ENCODE data around the gene PORCN. TPM values are rescaled to one million over a fixed set of nuclear protein-coding genes. Genes with fewer than 3 reads are reported as not detected.

PORCN gene
- total and polyA plus RNA-seq, 7 donors, result 1.2 to 13.3 (median 12.2) TPM

DNA sequence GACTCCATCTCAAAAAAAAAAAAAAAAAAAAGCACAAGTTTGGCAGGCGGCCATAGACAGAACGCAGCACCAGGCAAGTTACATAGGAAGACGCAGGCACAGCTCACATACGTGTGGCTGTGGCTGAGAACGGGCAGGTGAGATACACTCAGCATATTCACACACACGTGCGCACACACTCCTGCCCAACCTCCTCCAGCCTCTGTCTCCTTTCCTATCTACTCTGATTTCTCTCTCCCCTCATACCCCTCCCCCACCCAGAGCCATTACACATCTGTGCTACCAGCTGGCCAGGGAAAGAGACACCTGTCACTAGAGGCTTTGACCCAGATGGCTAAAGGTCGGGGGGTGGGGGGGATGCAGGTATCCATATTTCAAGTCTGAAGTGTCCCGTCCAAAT lies 36.6 kb upstream of the PORCN start:
- intact Hi-C loops (cut with DNase I), result loop anchor here (10.0 kb wide), 1 partner anchor 397 kb away; the partner anchor contains the start of gene ZNF630
- H3K27ac ChIP-seq, result no peak overlapping the region
- no peaks in the 10 kb centered on the region for H3K27me3 ChIP-seq
- DNase-seq, result no peak
- H3K4me1 ChIP-seq, result peaks cover 0 to 19% (median 5%) of the 10 kb centered on the region in 4 donors
- no peak overlapping the region for H3K4me3 ChIP-seq
- TF ChIP-seq POLR2A (IDR thresholded peaks at IDR 0.05), result no peak
- no peak for TF ChIP-seq POLR2AphosphoS5 (IDR thresholded peaks at IDR 0.05)
- TF ChIP-seq, protein P1, sequence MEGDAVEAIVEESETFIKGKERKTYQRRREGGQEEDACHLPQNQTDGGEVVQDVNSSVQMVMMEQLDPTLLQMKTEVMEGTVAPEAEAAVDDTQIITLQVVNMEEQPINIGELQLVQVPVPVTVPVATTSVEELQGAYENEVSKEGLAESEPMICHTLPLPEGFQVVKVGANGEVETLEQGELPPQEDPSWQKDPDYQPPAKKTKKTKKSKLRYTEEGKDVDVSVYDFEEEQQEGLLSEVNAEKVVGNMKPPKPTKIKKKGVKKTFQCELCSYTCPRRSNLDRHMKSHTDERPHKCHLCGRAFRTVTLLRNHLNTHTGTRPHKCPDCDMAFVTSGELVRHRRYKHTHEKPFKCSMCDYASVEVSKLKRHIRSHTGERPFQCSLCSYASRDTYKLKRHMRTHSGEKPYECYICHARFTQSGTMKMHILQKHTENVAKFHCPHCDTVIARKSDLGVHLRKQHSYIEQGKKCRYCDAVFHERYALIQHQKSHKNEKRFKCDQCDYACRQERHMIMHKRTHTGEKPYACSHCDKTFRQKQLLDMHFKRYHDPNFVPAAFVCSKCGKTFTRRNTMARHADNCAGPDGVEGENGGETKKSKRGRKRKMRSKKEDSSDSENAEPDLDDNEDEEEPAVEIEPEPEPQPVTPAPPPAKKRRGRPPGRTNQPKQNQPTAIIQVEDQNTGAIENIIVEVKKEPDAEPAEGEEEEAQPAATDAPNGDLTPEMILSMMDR (IDR thresholded peaks at IDR 0.05), result no peak
- no peak for TF ChIP-seq EP300 (IDR thresholded peaks at IDR 0.05)
- H3K9me3 ChIP-seq, result no peaks in the 10 kb centered on the region
- WGBS, 2 donors, result 89 to 94% methylated on average over 9 of the region's 9 CpGs
- no peaks in the 10 kb centered on the region for H3K36me3 ChIP-seq

DNA sequence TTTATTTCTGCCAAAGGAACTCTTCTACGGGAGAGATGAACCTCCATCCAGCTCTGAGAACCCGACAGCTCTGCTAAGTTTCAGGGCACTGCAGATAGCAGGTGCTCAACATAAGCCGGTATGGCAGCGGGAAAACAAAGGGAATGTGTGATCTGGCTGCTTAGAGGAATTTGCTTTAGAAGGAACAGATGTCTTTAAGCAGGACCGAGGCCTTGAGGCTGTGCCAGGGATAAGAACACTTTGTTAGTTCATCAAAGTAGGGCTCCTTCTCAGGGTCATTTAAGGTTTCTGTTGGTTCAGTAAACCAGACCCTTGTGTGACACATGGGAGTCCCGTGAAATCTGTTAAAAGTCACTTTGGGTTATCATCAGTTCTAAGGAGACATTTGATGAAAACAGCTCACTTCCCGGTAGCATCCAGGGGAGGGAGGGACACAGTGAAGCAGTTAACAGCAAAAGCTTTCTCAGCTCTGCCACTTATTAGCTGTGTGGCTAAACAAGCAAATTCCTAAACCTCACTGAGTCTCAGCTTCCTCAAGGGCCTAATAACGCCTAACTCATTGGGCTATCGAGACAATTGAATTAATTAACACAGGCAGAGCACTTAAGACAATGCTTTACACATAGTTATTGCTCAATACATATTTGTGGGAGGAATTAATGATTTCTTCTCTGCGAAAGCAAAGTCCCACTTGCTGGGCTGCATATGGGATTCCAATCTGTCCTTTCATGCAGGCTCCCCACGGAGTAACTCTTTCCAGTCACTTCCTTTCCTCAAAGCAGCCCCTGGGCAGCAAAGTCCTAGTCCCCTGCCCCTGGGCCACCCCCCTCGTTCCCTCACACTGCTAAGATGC lies 35.7 kb upstream of the PORCN start:
- intact Hi-C loops (cut with DNase I), result loop anchor here (10.0 kb wide), 1 partner anchor 398 kb away; the partner anchor contains the start of gene ZNF630
- no peak for DNase-seq
- TF ChIP-seq EP300 (IDR thresholded peaks at IDR 0.05) (no peak), POLR2AphosphoS5 (IDR thresholded peaks at IDR 0.05) (no peak), POLR2A (IDR thresholded peaks at IDR 0.05) (no peak)
- TF ChIP-seq, protein P1 (IDR thresholded peaks at IDR 0.05), result no peak
- Histone ChIP-seq H3K27me3 (no peaks in the 10 kb centered on the region), H3K9me3 (no peaks in the 10 kb centered on the region), H3K4me3 (no peak overlapping the region), H3K27ac (no peak overlapping the region), H3K4me1 (peaks cover 0 to 18% (median 5%) of the 10 kb centered on the region in 4 donors), H3K36me3 (no peaks in the 10 kb centered on the region)
- WGBS, 2 donors, result 83 to 85% methylated on average over 12 of the region's 12 CpGs

GRCh38 chrX:48473704-48473990 lies 35.1 kb upstream of the PORCN start:
- Histone ChIP-seq H3K27ac (no peak overlapping the region), H3K4me1 (peaks cover 0 to 13% (median 5%) of the 10 kb centered on the region in 4 donors), H3K36me3 (no peaks in the 10 kb centered on the region), H3K9me3 (no peaks in the 10 kb centered on the region), H3K4me3 (no peak overlapping the region), H3K27me3 (no peaks in the 10 kb centered on the region)
- TF ChIP-seq POLR2AphosphoS5 (IDR thresholded peaks at IDR 0.05) (no peak), EP300 (IDR thresholded peaks at IDR 0.05) (no peak), POLR2A (IDR thresholded peaks at IDR 0.05) (no peak)
- TF ChIP-seq, protein P1 (IDR thresholded peaks at IDR 0.05), result no peak
- intact Hi-C loops (cut with DNase I), result loop anchor here (10.0 kb wide), 1 partner anchor 399 kb away; the partner anchor contains the start of gene ZNF630
- WGBS, 2 donors, result 70 to 87% methylated on average over 9 of the region's 9 CpGs
- DNase-seq, result no peak

DNA sequence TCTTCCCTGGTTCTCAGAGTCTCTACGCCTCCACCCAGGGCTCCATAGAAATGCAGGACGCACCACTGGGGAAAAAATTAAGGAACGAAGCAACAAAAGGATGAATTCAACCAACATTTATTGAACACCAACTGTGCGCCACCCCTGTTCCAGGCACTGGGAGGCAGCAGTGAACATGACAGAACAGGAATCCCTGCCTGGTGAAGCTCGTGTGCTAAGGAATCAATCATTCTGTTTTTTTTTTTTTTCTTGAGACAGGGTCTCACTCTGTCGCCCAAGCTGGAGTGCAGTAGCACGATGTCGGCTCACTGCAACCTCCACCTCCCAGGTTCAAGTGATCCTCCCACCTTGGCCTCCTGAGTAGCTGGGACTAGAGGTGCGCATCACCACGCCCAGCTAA lies 34.7 kb upstream of the PORCN start:
- no peaks in the 10 kb centered on the region for H3K27me3 ChIP-seq
- no peak overlapping the region for H3K4me3 ChIP-seq
- DNase-seq, result no peak
- no peaks in the 10 kb centered on the region for H3K36me3 ChIP-seq
- intact Hi-C loops (cut with DNase I), result loop anchor here (10.0 kb wide), 1 partner anchor 399 kb away; the partner anchor contains the start of gene ZNF630
- H3K27ac ChIP-seq, result no peak overlapping the region
- no peaks in the 10 kb centered on the region for H3K9me3 ChIP-seq
- 73 to 80% methylated on average over 10 of the region's 10 CpGs for WGBS, 2 donors
- TF ChIP-seq EP300 (IDR thresholded peaks at IDR 0.05), result no peak
- TF ChIP-seq POLR2AphosphoS5 (IDR thresholded peaks at IDR 0.05), result no peak
- TF ChIP-seq, protein P1 (IDR thresholded peaks at IDR 0.05), result no peak
- no peak for TF ChIP-seq POLR2A (IDR thresholded peaks at IDR 0.05)
- H3K4me1 ChIP-seq, result peaks cover 0 to 11% (median 4%) of the 10 kb centered on the region in 4 donors

All from sigmoid colon (tissue), 7 donors.